Measurements from ENCODE around the gene PRR18.

PRR18 gene

DNA sequence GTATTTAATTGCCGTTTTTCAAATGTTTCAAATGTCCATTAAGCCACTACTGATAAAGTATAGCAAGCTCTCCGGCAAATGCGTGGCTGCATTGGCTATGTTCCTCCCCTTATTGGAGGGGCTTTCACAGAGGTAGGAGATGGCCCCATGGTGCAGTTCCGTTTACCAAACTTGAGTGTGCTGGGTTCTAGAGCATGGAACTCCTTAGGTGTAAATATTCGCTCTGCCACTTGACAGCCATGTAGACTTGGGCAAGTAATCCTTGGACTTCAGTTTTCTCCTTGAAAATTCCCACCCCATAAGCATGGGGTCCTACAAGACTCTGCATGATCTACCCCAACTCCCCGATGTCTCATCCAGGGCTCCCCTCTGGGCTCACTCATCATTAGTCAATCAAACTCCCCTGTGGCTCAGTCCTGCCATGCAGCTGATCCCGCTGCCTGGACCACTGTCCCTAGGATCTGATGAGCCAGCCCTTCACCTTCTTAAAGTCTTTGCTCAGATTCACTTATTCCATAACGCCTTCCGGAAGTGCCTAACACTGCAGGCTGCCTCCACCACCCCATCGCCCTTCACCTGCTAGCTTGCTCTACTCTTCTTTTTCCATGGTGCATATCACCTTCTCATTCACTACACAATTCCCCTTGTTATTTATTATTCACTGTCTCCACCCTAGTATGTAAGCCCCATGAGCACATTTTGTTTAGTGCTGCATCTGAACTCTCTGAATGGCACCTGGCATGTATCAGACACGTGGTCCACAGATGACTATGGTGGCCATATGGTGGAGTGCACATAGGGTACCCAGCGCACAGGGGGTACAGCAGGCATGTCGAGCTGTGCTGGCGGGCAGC lies 18.8 kb downstream of the PRR18 start:
- H3K27ac ChIP-seq (ENCODE audit: low read depth, low read length): no peak overlapping the region
- H3K4me3 ChIP-seq (ENCODE audit: low read depth in 1 of 2, low read length in 2 of 2): no peak overlapping the region
- no peaks in the 10 kb centered on the region for H3K27me3 ChIP-seq (ENCODE audit: control insufficient read depth in 1 of 2, insufficient read depth in 2 of 2, low read length in 2 of 2)
- H3K9me3 ChIP-seq (ENCODE audit: control insufficient read depth in 1 of 2, low read length in 2 of 2): no peaks in the 10 kb centered on the region
- H3K4me1 ChIP-seq (ENCODE audit: control insufficient read depth in 1 of 2, insufficient read depth in 2 of 2, low read length in 2 of 2): peaks cover 0 to 6% of the 10 kb centered on the region in 2 donors
- no peaks in the 10 kb centered on the region for H3K36me3 ChIP-seq (ENCODE audit: control insufficient read depth in 1 of 2, insufficient read depth in 2 of 2, low read length in 2 of 2)
- H3K9ac ChIP-seq (ENCODE audit: low read depth in 1 of 2, low read length in 2 of 2): no peak overlapping the region

DNA sequence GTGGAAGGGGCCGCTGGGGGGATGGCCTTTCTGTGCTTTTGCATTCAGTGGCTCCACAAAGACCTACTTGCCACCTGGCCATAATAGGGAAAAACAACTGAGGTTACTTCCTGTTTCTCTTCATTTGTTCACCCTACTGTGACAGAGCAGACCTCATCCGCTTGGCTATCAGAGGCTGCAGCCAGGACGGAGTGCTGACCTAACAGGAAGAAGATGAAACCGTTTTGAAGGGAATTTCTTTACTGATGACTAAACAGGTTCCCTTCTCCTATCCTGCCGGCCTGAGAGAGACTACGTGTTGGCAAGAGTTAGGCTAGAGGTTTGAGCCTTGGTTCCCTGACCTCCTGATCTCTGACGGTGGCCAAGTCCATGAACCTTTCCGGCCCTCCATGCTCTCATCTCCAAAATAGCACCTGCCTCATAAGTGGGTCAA lies 21.3 kb downstream of the PRR18 start:
- H3K27ac ChIP-seq (ENCODE audit: low read depth, low read length): no peak overlapping the region
- no peaks in the 10 kb centered on the region for H3K36me3 ChIP-seq (ENCODE audit: control insufficient read depth in 1 of 2, insufficient read depth in 2 of 2, low read length in 2 of 2)
- no peaks in the 10 kb centered on the region for H3K9me3 ChIP-seq (ENCODE audit: control insufficient read depth in 1 of 2, low read length in 2 of 2)
- no peak overlapping the region for H3K4me3 ChIP-seq (ENCODE audit: low read depth in 1 of 2, low read length in 2 of 2)
- no peak overlapping the region for H3K9ac ChIP-seq (ENCODE audit: low read depth in 1 of 2, low read length in 2 of 2)
- H3K27me3 ChIP-seq (ENCODE audit: control insufficient read depth in 1 of 2, insufficient read depth in 2 of 2, low read length in 2 of 2): peaks cover 0 to under 1% of the 10 kb centered on the region in 2 donors
- no peaks in the 10 kb centered on the region for H3K4me1 ChIP-seq (ENCODE audit: control insufficient read depth in 1 of 2, insufficient read depth in 2 of 2, low read length in 2 of 2)

DNA sequence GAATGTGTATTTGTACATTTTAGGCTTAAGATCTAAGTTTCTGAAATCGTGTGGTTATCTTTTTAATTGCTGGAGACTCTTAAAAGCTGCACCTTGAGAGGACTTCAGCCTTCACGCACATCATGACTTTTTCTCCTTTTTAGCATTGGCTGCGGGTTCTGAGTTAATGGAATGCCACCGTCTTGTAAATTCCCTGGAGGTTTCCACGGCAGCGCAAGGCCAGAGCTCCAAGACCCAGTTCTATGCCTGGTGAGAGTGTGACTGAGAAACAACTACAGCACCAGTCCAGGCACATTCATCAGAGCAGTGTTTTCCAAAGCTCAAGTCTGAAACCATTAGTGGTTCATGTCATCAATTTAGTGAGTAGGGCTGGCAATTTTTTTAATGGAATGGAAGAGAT lies 23.0 kb downstream of the PRR18 start:
- peaks cover 0 to 3% of the 10 kb centered on the region in 2 donors for H3K27me3 ChIP-seq (ENCODE audit: control insufficient read depth in 1 of 2, insufficient read depth in 2 of 2, low read length in 2 of 2)
- no peak overlapping the region for H3K4me3 ChIP-seq (ENCODE audit: low read depth in 1 of 2, low read length in 2 of 2)
- no peaks in the 10 kb centered on the region for H3K36me3 ChIP-seq (ENCODE audit: control insufficient read depth in 1 of 2, insufficient read depth in 2 of 2, low read length in 2 of 2)
- no peak overlapping the region for H3K9ac ChIP-seq (ENCODE audit: low read depth in 1 of 2, low read length in 2 of 2)
- H3K27ac ChIP-seq (ENCODE audit: low read depth, low read length): no peak overlapping the region
- no peaks in the 10 kb centered on the region for H3K9me3 ChIP-seq (ENCODE audit: control insufficient read depth in 1 of 2, low read length in 2 of 2)
- no peaks in the 10 kb centered on the region for H3K4me1 ChIP-seq (ENCODE audit: control insufficient read depth in 1 of 2, insufficient read depth in 2 of 2, low read length in 2 of 2)

DNA sequence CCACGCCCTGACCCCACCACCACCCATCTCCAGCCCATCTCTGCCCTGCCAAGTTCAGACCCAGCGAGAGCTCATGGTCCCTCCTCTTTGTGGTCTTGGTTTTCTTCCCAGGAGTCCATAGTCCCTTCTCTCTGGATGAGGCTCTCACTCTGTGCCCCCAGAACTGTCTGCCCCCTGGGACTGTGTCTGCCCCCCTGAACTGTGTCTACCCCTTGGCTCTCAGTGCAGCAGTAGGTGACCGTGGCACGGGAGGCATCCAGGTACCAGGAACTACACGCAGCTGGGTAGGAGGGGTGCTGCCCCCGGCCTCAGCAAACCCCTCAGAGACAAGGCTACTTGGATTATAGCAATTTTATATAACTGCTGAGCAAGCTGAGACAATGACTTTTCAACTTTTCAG lies 23.6 kb downstream of the PRR18 start:
- H3K4me3 ChIP-seq (ENCODE audit: low read depth in 1 of 2, low read length in 2 of 2): no peak overlapping the region

DNA sequence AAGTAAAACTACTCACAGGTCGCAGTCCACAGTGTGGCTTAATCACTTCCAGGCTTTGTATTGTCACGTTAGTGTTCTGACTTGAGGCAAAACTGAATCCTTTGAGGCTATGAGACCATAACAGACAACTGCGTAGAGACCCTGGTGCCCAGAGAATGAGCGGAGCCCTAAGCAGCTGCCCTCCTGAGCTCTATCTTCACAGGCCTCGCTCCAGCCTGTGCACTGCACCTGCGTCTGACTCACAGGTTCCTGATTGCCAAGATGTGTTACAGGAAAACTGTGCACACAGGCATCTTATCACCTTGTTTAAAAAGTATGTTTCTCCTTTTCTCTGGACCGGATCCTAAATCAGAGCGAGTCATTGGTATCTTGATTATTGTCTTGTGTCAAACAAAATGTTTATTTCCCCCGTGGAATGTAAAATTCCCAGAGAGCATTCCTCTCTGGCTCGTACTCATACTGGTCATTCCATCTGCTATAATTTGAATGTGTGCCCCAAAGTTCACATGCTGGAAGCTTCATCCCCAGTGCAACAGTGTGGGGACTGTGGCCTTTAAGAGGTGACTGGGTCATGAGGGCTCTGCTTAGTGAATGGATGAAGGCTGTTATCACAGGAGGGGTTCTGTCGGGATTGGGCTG lies 25.7 kb downstream of the PRR18 start:
- H3K4me1 ChIP-seq (ENCODE audit: control insufficient read depth in 1 of 2, insufficient read depth in 2 of 2, low read length in 2 of 2): no peaks in the 10 kb centered on the region
- H3K27me3 ChIP-seq (ENCODE audit: control insufficient read depth in 1 of 2, insufficient read depth in 2 of 2, low read length in 2 of 2): peaks cover 0 to 3% of the 10 kb centered on the region in 2 donors
- no peak overlapping the region for H3K9ac ChIP-seq (ENCODE audit: low read depth in 1 of 2, low read length in 2 of 2)
- H3K27ac ChIP-seq (ENCODE audit: low read depth, low read length): no peak overlapping the region
- no peaks in the 10 kb centered on the region for H3K9me3 ChIP-seq (ENCODE audit: control insufficient read depth in 1 of 2, low read length in 2 of 2)
- no peak overlapping the region for H3K4me3 ChIP-seq (ENCODE audit: low read depth in 1 of 2, low read length in 2 of 2)
- no peaks in the 10 kb centered on the region for H3K36me3 ChIP-seq (ENCODE audit: control insufficient read depth in 1 of 2, insufficient read depth in 2 of 2, low read length in 2 of 2)

More for the DNA sequence above, 23.6 kb downstream of the PRR18 start:
- Histone ChIP-seq H3K27me3 (ENCODE audit: control insufficient read depth in 1 of 2, insufficient read depth in 2 of 2, low read length in 2 of 2) (peaks cover 0 to 3% of the 10 kb centered on the region in 2 donors), H3K27ac (ENCODE audit: low read depth, low read length) (no peak overlapping the region), H3K9ac (ENCODE audit: low read depth in 1 of 2, low read length in 2 of 2) (no peak overlapping the region), H3K36me3 (ENCODE audit: control insufficient read depth in 1 of 2, insufficient read depth in 2 of 2, low read length in 2 of 2) (no peaks in the 10 kb centered on the region), H3K9me3 (ENCODE audit: control insufficient read depth in 1 of 2, low read length in 2 of 2) (no peaks in the 10 kb centered on the region), H3K4me1 (ENCODE audit: control insufficient read depth in 1 of 2, insufficient read depth in 2 of 2, low read length in 2 of 2) (no peaks in the 10 kb centered on the region)

DNA sequence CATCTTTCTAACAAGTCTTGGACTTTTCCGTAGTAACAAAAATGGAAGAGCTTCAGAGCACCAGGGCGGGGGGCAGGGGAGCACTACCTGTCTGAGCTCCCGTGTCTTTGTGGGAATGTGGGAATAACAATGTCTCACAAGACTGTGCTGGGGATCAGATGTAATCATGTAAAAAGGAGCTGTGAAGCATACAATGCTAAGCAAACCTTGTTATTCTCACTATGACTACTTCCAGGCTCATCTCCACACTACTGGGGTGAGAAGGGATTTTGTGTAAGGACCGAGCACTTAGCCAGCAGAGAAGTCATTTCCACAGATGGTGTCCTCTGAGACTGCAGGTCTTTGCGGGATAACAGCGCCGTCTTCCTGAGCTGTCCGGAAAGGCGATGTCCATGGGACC lies 27.1 kb downstream of the PRR18 start:
- Histone ChIP-seq H3K36me3 (ENCODE audit: control insufficient read depth in 1 of 2, insufficient read depth in 2 of 2, low read length in 2 of 2) (no peaks in the 10 kb centered on the region), H3K27me3 (ENCODE audit: control insufficient read depth in 1 of 2, insufficient read depth in 2 of 2, low read length in 2 of 2) (peaks cover 0 to 3% of the 10 kb centered on the region in 2 donors), H3K9ac (ENCODE audit: low read depth in 1 of 2, low read length in 2 of 2) (no peak overlapping the region), H3K9me3 (ENCODE audit: control insufficient read depth in 1 of 2, low read length in 2 of 2) (no peaks in the 10 kb centered on the region), H3K4me3 (ENCODE audit: low read depth in 1 of 2, low read length in 2 of 2) (no peak overlapping the region), H3K27ac (ENCODE audit: low read depth, low read length) (no peak overlapping the region), H3K4me1 (ENCODE audit: control insufficient read depth in 1 of 2, insufficient read depth in 2 of 2, low read length in 2 of 2) (no peaks in the 10 kb centered on the region)

DNA sequence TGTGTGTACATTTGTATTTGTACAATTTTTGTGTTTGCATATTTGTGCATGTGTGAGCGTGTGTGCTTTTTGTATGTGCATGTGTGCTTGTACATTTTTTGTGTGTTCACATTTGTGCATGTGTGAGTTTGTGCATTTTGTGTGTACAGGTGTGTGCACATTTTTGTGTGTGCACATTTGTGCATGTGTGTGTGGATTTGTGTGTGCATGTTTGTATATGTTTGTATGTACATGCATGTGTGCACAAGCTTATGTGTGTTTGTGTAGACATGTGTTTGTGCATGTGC lies 28.9 kb downstream of the PRR18 start:
- Histone ChIP-seq H3K4me3 (ENCODE audit: low read depth in 1 of 2, low read length in 2 of 2) (no peak overlapping the region), H3K36me3 (ENCODE audit: control insufficient read depth in 1 of 2, insufficient read depth in 2 of 2, low read length in 2 of 2) (no peaks in the 10 kb centered on the region), H3K27me3 (ENCODE audit: control insufficient read depth in 1 of 2, insufficient read depth in 2 of 2, low read length in 2 of 2) (peaks cover 0 to 3% of the 10 kb centered on the region in 2 donors), H3K9ac (ENCODE audit: low read depth in 1 of 2, low read length in 2 of 2) (no peak overlapping the region), H3K9me3 (ENCODE audit: control insufficient read depth in 1 of 2, low read length in 2 of 2) (no peaks in the 10 kb centered on the region), H3K4me1 (ENCODE audit: control insufficient read depth in 1 of 2, insufficient read depth in 2 of 2, low read length in 2 of 2) (no peaks in the 10 kb centered on the region), H3K27ac (ENCODE audit: low read depth, low read length) (no peak overlapping the region)

DNA sequence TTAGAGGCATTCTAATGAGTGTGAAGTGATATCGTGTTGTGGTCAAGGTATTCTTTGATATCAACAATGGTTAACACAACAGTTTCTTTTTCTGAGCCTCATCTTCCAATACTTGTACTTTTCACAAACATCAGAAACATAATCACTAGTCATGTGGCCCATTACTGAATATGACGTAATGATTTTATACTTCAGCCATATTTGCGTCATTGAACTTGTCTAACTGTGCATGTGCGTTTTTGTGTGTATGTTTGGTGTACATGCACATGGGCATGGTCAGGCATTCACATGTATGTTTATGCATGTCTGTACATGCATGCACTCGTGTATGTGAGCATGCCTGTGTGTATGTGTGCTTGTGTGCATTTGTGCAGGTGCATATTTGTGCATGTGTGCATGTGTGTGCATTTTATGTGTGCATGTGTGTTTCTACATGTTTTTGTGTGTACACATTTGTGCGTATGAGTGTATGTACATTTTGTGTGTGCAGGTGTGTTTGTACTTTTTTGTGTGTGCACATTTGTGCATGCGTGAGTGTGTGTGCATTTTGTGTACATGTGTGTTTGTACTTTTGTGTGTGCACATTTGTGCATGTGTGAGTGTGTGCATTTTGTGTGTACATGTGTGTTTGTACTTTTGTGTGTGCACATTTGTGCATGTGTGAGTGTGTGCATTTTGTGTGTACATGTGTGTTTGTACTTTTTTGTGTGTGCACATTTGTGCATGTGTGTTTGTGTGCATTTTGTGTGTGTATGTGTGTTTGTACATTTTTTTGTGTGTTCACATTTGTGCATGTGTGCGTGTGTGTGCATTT lies 29.4 kb downstream of the PRR18 start:
- Histone ChIP-seq H3K27ac (ENCODE audit: low read depth, low read length) (no peak overlapping the region), H3K36me3 (ENCODE audit: control insufficient read depth in 1 of 2, insufficient read depth in 2 of 2, low read length in 2 of 2) (no peaks in the 10 kb centered on the region), H3K9me3 (ENCODE audit: control insufficient read depth in 1 of 2, low read length in 2 of 2) (no peaks in the 10 kb centered on the region), H3K4me1 (ENCODE audit: control insufficient read depth in 1 of 2, insufficient read depth in 2 of 2, low read length in 2 of 2) (no peaks in the 10 kb centered on the region), H3K4me3 (ENCODE audit: low read depth in 1 of 2, low read length in 2 of 2) (no peak overlapping the region), H3K9ac (ENCODE audit: low read depth in 1 of 2, low read length in 2 of 2) (no peak overlapping the region), H3K27me3 (ENCODE audit: control insufficient read depth in 1 of 2, insufficient read depth in 2 of 2, low read length in 2 of 2) (peaks cover 0 to 3% of the 10 kb centered on the region in 2 donors)

DNA sequence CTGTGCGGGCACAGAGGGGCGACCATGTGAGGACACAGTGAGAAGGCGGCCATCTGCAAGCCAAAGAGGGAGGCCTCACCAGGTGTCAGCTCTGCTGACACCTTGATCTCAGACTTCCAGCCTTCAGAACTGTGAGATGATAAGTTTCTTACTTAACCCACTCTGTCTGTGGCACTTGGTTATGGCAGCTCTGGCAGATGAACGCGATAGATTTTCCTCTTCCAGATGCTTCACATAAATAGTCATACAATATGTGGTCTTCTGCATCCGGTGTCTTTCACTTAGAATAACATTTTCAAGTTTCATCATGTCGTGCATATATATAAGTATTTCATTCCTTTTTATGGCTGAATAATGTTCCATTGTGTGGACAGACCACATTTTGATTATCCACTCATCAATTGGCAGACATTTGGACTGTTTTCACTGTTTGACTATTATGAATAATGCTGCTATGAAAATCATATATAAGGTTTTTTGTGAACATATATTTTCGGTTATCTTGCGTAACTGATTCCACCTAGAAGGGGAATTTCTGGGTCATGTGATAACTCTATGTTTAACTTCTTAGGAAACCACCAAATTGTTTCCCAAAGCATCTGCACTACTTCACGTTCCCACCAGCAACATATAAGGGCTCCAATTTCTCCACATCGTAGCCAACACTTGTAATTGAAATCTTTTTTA lies 30.2 kb downstream of the PRR18 start:
- no peaks in the 10 kb centered on the region for H3K36me3 ChIP-seq (ENCODE audit: control insufficient read depth in 1 of 2, insufficient read depth in 2 of 2, low read length in 2 of 2)
- no peak overlapping the region for H3K9ac ChIP-seq (ENCODE audit: low read depth in 1 of 2, low read length in 2 of 2)
- no peak overlapping the region for H3K4me3 ChIP-seq (ENCODE audit: low read depth in 1 of 2, low read length in 2 of 2)
- H3K27me3 ChIP-seq (ENCODE audit: control insufficient read depth in 1 of 2, insufficient read depth in 2 of 2, low read length in 2 of 2): peaks cover 0 to 3% of the 10 kb centered on the region in 2 donors
- no peaks in the 10 kb centered on the region for H3K4me1 ChIP-seq (ENCODE audit: control insufficient read depth in 1 of 2, insufficient read depth in 2 of 2, low read length in 2 of 2)
- H3K27ac ChIP-seq (ENCODE audit: low read depth, low read length): no peak overlapping the region
- no peaks in the 10 kb centered on the region for H3K9me3 ChIP-seq (ENCODE audit: control insufficient read depth in 1 of 2, low read length in 2 of 2)

All from duodenal mucosa (tissue), 2 donors.